Panc1 (cell line): ENCODE results near the gene NTNG1. TPM values are rescaled to one million over a fixed set of nuclear protein-coding genes. Genes with fewer than 3 reads are reported as not detected.

ENCODE experiments used
- ATAC-seq: fragments of 200-7000 bp; cut with Tn5 transposase; 2 replicates; pipeline ENCODE4 v1.9.1; 2020; ENCODE audit warnings: mild to moderate bottlenecking, moderate library complexity
- BruUV-seq: library from RNA; stranded (reverse); fragments of 400-500 nt; replicated peaks from 2 replicates; lab custom pipeline; 2021; lab: Mats Ljungman, UMichigan
- CTCF ChIA-PET: fragments of 300-600 bp; sonication (Branson Sonifier 250); formaldehyde crosslinking; loops from one replicate; lab custom pipeline; 2022; ENCODE audit warnings: antibody characterized with exemption; lab: Charles Lee
- POLR2A ChIA-PET: fragments of 300-600 bp; sonication (Branson Sonifier 250); formaldehyde crosslinking; loops from one replicate; lab custom pipeline; 2022; ENCODE audit warnings: antibody characterized with exemption; lab: Charles Lee
- DNase-seq: peaks from one replicate; pipeline ENCODE4 v3.0.0-alpha.2; 2010; ENCODE audit warnings: low read depth, low spot score
- H3K27ac ChIP-seq: 2 replicates; pipeline ENCODE4 v1.5.1; 2011; ENCODE audit warnings: mild to moderate bottlenecking, low read length, inconsistent platforms
- H3K27me3 ChIP-seq: fragments of 200-500 bp; sonication (Bioruptor generic); 2 replicates; pipeline ENCODE4 v1.6.0; 2014; ENCODE audit warnings: low read length, inconsistent platforms; ENCODE audit not compliant: control insufficient read depth, insufficient read depth
- H3K36me3 ChIP-seq: fragments of 200-500 bp; sonication (Bioruptor generic); 2 replicates; pipeline ENCODE4 v1.5.1; 2014; ENCODE audit warnings: inconsistent platforms, mild to moderate bottlenecking, low read length, moderate library complexity; ENCODE audit not compliant: control insufficient read depth, insufficient read depth
- H3K4me1 ChIP-seq: 2 replicates; pipeline ENCODE4 v1.5.1; 2011; ENCODE audit warnings: inconsistent platforms, mild to moderate bottlenecking, low read length, moderate library complexity; ENCODE audit not compliant: control insufficient read depth, insufficient read depth
- H3K4me3 ChIP-seq, 2 experiments: 2 replicates each; pipeline ENCODE4 v1.5.1; 2011 to 2012; ENCODE audit warnings: low read depth in 2 of 2, low read length in 2 of 2, mild to moderate bottlenecking in 2 of 2, inconsistent platforms in 1 of 2, moderate library complexity in 1 of 2
- H3K9me3 ChIP-seq: fragments of 200-500 bp; sonication (Bioruptor generic); 2 replicates; pipeline ENCODE4 v1.5.1; 2014; ENCODE audit warnings: low read depth, mild to moderate bottlenecking, inconsistent platforms, low read length, moderate library complexity; ENCODE audit not compliant: control insufficient read depth, insufficient read depth
- POLR2AphosphoS5 ChIP-seq: IDR thresholded peaks from 2 replicates; pipeline ENCODE4 v1.6.1; 2012; ENCODE audit warnings: mild to moderate bottlenecking, low read depth, low read length, moderate library complexity
- SIN3A ChIP-seq: IDR thresholded peaks from 2 replicates; pipeline ENCODE4 v1.6.1; 2012; ENCODE audit warnings: low read depth, mild to moderate bottlenecking, low read length, moderate library complexity, borderline replicate concordance; ENCODE audit not compliant: insufficient read depth
- TCF7L2 ChIP-seq: IDR thresholded peaks from 2 replicates; pipeline ENCODE4 v1.6.1; 2011; ENCODE audit warnings: mild to moderate bottlenecking, low read depth, low read length, inconsistent platforms
- in situ Hi-C: cut with HindIII; loops from 2 replicates; pipeline ENCODE4 v1.10.0; 2016; ENCODE audit warnings: low sequenced_read_pairs, low pct_unique_long_range_greater_than_20kb
- intact Hi-C: fragments of 100-400 bp; cut with micrococcal nuclease; formaldehyde crosslinking; loops from one replicate; pipeline ENCODE4 v1.10.0; 2022; ENCODE audit not compliant: unreplicated experiment
- total RNA-seq: library from RNA; stranded (reverse); gene quantifications from one replicate; pipeline ENCODE4 v1.2.1, GENCODE V29; 2021; ENCODE audit not compliant: unreplicated experiment
- TF ChIP-seq, protein P1 (sequence below), 2 experiments: IDR thresholded peaks; 2 replicates each; pipeline ENCODE4 v1.6.1; 2011 to 2012; ENCODE audit warnings: low read depth in 2 of 2, control low read depth in 1 of 2, low read length in 1 of 2, mild to moderate bottlenecking in 1 of 2, moderate library complexity in 1 of 2; ENCODE audit not compliant: insufficient read depth in 1 of 2
- TF ChIP-seq, protein P2 (sequence below): fragments of 450-650 bp; IDR thresholded peaks from 2 replicates; pipeline ENCODE4 v1.5.1; 2017; ENCODE audit warnings: mild to moderate bottlenecking

The NTNG1 gene
- total RNA-seq, 1 experiment from 2014 or later: 0.13 TPM

DNA sequence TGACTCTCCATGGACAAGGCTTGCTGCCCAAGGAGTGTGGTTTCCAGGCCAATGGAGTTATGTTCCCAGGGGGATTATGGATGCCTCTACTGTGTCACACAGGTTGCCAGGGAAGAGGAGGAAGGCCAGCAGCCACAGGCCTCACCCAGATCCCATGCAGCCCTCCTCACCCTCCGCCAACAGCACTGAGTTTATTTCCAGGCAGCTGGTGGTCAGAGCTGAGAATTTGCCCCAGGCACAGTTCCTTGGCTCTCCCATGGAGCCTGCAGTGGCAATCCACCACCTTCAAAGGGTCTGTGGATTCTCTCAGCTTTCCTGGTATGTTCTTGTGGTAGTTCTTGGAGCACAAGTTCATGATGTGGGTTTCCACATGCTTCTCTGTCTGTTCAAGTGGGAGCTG is 79.2 kb downstream of the NTNG1 start:
- DNase-seq (no peak), ATAC-seq (no peak)
- H3K4me1 ChIP-seq: no peaks in the 10 kb centered on the region
- H3K9me3 ChIP-seq: no peaks in the 10 kb centered on the region
- in situ Hi-C loops (no loop called here), intact Hi-C loops (no loop called here)
- H3K4me3 ChIP-seq: no peak overlapping the region
- H3K27ac ChIP-seq: no peak overlapping the region
- ChIA-PET POLR2A (no interaction called here), CTCF (no interaction called here)
- no peaks in the 10 kb centered on the region for H3K27me3 ChIP-seq
- TF ChIP-seq TCF7L2: no peak
- TF ChIP-seq, protein P1, sequence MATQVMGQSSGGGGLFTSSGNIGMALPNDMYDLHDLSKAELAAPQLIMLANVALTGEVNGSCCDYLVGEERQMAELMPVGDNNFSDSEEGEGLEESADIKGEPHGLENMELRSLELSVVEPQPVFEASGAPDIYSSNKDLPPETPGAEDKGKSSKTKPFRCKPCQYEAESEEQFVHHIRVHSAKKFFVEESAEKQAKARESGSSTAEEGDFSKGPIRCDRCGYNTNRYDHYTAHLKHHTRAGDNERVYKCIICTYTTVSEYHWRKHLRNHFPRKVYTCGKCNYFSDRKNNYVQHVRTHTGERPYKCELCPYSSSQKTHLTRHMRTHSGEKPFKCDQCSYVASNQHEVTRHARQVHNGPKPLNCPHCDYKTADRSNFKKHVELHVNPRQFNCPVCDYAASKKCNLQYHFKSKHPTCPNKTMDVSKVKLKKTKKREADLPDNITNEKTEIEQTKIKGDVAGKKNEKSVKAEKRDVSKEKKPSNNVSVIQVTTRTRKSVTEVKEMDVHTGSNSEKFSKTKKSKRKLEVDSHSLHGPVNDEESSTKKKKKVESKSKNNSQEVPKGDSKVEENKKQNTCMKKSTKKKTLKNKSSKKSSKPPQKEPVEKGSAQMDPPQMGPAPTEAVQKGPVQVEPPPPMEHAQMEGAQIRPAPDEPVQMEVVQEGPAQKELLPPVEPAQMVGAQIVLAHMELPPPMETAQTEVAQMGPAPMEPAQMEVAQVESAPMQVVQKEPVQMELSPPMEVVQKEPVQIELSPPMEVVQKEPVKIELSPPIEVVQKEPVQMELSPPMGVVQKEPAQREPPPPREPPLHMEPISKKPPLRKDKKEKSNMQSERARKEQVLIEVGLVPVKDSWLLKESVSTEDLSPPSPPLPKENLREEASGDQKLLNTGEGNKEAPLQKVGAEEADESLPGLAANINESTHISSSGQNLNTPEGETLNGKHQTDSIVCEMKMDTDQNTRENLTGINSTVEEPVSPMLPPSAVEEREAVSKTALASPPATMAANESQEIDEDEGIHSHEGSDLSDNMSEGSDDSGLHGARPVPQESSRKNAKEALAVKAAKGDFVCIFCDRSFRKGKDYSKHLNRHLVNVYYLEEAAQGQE (IDR thresholded peaks at IDR 0.05; ENCODE audit: insufficient read depth in 1 of 2, low read depth in 2 of 2, low read length in 1 of 2): no peak
- TF ChIP-seq SIN3A: no peak
- TF ChIP-seq POLR2AphosphoS5: no peak
- TF ChIP-seq, protein P2, sequence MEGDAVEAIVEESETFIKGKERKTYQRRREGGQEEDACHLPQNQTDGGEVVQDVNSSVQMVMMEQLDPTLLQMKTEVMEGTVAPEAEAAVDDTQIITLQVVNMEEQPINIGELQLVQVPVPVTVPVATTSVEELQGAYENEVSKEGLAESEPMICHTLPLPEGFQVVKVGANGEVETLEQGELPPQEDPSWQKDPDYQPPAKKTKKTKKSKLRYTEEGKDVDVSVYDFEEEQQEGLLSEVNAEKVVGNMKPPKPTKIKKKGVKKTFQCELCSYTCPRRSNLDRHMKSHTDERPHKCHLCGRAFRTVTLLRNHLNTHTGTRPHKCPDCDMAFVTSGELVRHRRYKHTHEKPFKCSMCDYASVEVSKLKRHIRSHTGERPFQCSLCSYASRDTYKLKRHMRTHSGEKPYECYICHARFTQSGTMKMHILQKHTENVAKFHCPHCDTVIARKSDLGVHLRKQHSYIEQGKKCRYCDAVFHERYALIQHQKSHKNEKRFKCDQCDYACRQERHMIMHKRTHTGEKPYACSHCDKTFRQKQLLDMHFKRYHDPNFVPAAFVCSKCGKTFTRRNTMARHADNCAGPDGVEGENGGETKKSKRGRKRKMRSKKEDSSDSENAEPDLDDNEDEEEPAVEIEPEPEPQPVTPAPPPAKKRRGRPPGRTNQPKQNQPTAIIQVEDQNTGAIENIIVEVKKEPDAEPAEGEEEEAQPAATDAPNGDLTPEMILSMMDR: no peak
- BruUV-seq: no TSS peak
- H3K36me3 ChIP-seq: no peaks in the 10 kb centered on the region

DNA sequence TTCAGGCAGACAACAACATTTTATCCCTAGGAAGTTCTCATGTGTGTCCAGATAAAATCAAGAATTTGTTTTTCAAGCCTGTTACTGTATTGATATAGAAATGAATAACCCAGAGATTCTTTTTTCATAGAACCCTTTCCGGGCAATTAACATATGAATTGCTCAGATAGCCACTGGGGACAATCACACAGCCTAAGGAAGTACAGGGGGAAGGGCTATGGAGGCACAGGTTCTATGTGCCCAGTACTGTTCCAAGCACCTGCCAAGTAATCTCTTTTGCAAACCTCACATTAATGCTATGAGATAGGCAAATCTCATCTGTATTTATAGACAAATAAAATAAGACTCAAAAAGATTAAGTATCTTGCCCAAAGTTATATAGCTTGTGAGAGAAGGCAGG is 84.9 kb downstream of the NTNG1 start:
- in situ Hi-C loops: no loop called here
- ATAC-seq: no peak
- no peaks in the 10 kb centered on the region for H3K36me3 ChIP-seq
- BruUV-seq: no TSS peak
- no peak for TF ChIP-seq POLR2AphosphoS5
- TF ChIP-seq, protein P1 (IDR thresholded peaks at IDR 0.05; ENCODE audit: insufficient read depth in 1 of 2, low read depth in 2 of 2, low read length in 1 of 2): no peak
- TF ChIP-seq, protein P2: no peak
- TF ChIP-seq SIN3A: no peak
- no peak for TF ChIP-seq TCF7L2
- no peaks in the 10 kb centered on the region for H3K9me3 ChIP-seq
- no peaks in the 10 kb centered on the region for H3K27me3 ChIP-seq
- H3K27ac ChIP-seq: no peak overlapping the region
- POLR2A ChIA-PET: interaction anchor here (0.6 kb wide), 1 partner anchor 16 kb away, joined by 3 read pairs; no protein-coding TSS in a partner anchor
- intact Hi-C loops: no loop called here
- DNase-seq: no peak
- CTCF ChIA-PET: no interaction called here
- H3K4me3 ChIP-seq: no peak overlapping the region
- no peaks in the 10 kb centered on the region for H3K4me1 ChIP-seq
